ENCODE measurements around the gene ICAM4.
A peak's percentile ranks its signal among the peaks of the same experiment; 100 is the strongest.
"Not testable (repeated sequence)": the region's sequence is repeated elsewhere in the genome, so short reads cannot be mapped to it uniquely, and the experiment has no call there.

The ICAM4 gene

GRCh38 chr19:10286803-10287737 is at the start of gene ICAM4:
Gene ICAM4, plus strand, starts transcription at chr19:10286955. Its CDS starts 58 bp downstream, at chr19:10287013.
- no peak for DNase-seq (ENCODE audit: insufficient read length, low spot score)
- FAIRE-seq: no peak

- no peak for DNase-seq (ENCODE audit: insufficient read length, low spot score)
- FAIRE-seq: no peak
Observed at GRCh38 chr19:10237702-10238101, 49.1 kb upstream of the ICAM4 start.

- FAIRE-seq (no peak), DNase-seq (ENCODE audit: insufficient read length, low spot score) (no peak)
Observed at GRCh38 chr19:10238172-10238783, 48.5 kb upstream of the ICAM4 start.

- not testable (repeated sequence) for FAIRE-seq; DNase-seq (ENCODE audit: insufficient read length, low spot score)
Observed at GRCh38 chr19:10241826-10242449, 44.8 kb upstream of the ICAM4 start.

GRCh38 chr19:10243606-10244005 is 43.1 kb upstream of the ICAM4 start:
- DNase-seq (ENCODE audit: insufficient read length, low spot score) (no peak), FAIRE-seq (no peak)

GRCh38 chr19:10245189-10245939 is 41.4 kb upstream of the ICAM4 start:
- no peak for FAIRE-seq

GRCh38 chr19:10246511-10246910 is 40.2 kb upstream of the ICAM4 start:
- DNase-seq (ENCODE audit: insufficient read length, low spot score) (no peak), FAIRE-seq (no peak)

More at GRCh38 chr19:10245189-10245939, 41.4 kb upstream of the ICAM4 start:
- no peak for DNase-seq (ENCODE audit: insufficient read length, low spot score)

- DNase-seq (ENCODE audit: insufficient read length, low spot score) (peak; percentile 99), FAIRE-seq (peak; percentile 96)
Observed at GRCh38 chr19:10251792-10252694, 34.7 kb upstream of the ICAM4 start, which contains the start of gene MRPL4. Gene MRPL4, plus strand, starts transcription at chr19:10252214. Its CDS starts 40 bp downstream, at chr19:10252254.

GRCh38 chr19:10252707-10253106 is 34.0 kb upstream of the ICAM4 start:
- no peak for FAIRE-seq
- no peak for DNase-seq (ENCODE audit: insufficient read length, low spot score)

GRCh38 chr19:10254244-10254643 is 32.5 kb upstream of the ICAM4 start:
- FAIRE-seq: no peak
- no peak for DNase-seq (ENCODE audit: insufficient read length, low spot score)

GRCh38 chr19:10255358-10255757 is 31.4 kb upstream of the ICAM4 start:
- no peak for DNase-seq (ENCODE audit: insufficient read length, low spot score)
- FAIRE-seq: no peak

GRCh38 chr19:10256551-10256950 is 30.2 kb upstream of the ICAM4 start:
- no peak for FAIRE-seq
- no peak for DNase-seq (ENCODE audit: insufficient read length, low spot score)

GRCh38 chr19:10256970-10257615 is 29.7 kb upstream of the ICAM4 start:
- FAIRE-seq (no peak), DNase-seq (ENCODE audit: insufficient read length, low spot score) (no peak)

GRCh38 chr19:10258080-10258710 is 28.6 kb upstream of the ICAM4 start:
- DNase-seq (ENCODE audit: insufficient read length, low spot score): no peak
- no peak for FAIRE-seq

GRCh38 chr19:10259162-10259905 is 27.4 kb upstream of the ICAM4 start:
- FAIRE-seq (peak; percentile 72), DNase-seq (ENCODE audit: insufficient read length, low spot score) (peak; percentile 78)

GRCh38 chr19:10260141-10260584 is 26.6 kb upstream of the ICAM4 start:
- DNase-seq (ENCODE audit: insufficient read length, low spot score) (no peak), FAIRE-seq (no peak)

GRCh38 chr19:10262771-10263170 is 24.0 kb upstream of the ICAM4 start:
- DNase-seq (ENCODE audit: insufficient read length, low spot score) (no peak), FAIRE-seq (no peak)

- FAIRE-seq: no peak
- no peak for DNase-seq (ENCODE audit: insufficient read length, low spot score)
Observed at GRCh38 chr19:10266706-10267105, 20.0 kb upstream of the ICAM4 start.
